T47D (cell line): Measurements from ENCODE around the gene MRRF.
"Not testable (repeated sequence)": the region's sequence is repeated elsewhere in the genome, so short reads cannot be mapped to it uniquely, and the experiment has no call there.

Experiments
- DNase-seq, 2 experiments: peaks; one replicate each; pipeline versions ENCODE4 v3.0.0 to v3.0.0-alpha.2; 2011 to 2012; ENCODE audit warnings: low read depth in 1 of 2, low spot score in 1 of 2
- JUND ChIP-seq: IDR thresholded peaks from 2 replicates; pipeline ENCODE4 v1.6.1; 2012; ENCODE audit warnings: low read depth
- in situ Hi-C: cut with HindIII; loops from 2 replicates; pipeline ENCODE4 v1.10.0; 2016; ENCODE audit warnings: low sequenced_read_pairs, low pct_unique_long_range_greater_than_20kb

Gene MRRF

DNA sequence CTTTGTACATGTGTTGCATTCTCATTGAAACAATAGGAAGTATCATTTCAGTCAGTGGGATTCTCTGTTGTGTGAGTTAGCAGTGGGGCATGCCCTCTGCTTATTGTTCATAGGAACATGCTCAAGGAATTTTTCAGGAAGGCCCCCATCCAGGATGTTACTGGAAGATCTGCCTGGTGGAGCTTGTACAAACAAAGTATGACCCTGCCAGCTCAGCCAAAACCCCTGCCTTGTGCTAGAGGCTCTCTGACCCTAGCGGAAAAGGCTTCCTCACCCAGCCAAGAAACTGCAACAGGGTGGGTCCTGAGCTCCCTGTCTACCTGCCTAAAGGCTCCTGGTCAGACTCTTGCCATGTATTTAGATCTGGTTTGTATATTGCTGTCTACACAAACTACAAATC lies 43.2 kb downstream of the MRRF start:
- in situ Hi-C loops = no loop called here
- DNase-seq = no peak
- TF ChIP-seq JUND = no peak

DNA sequence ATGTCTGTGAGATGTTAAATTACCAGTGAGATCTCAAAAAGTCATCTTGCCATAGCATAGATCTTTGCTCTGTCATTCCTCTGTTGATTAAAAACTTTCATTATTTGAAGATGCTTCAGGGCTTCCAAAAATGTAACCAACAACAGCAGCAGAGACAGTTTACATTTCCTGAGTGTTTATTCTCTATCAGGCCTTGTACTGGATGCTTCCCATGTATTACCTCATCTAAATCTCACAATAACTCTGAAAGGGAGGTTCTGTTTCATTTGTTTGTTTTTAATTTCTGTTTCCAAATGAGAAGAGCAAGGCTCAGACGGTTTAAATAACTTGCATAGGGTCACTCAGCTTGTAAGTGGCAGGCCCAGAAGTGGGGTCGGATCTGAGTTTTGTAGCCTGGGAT lies 45.2 kb downstream of the MRRF start:
- DNase-seq = no peak
- in situ Hi-C loops = no loop called here
- TF ChIP-seq JUND = no peak

- in situ Hi-C loops = no loop called here
- DNase-seq = no peak
- TF ChIP-seq JUND = no peak
Measured at GRCh38 chr9:122314165-122314564, 49.5 kb downstream of the MRRF start.

DNA sequence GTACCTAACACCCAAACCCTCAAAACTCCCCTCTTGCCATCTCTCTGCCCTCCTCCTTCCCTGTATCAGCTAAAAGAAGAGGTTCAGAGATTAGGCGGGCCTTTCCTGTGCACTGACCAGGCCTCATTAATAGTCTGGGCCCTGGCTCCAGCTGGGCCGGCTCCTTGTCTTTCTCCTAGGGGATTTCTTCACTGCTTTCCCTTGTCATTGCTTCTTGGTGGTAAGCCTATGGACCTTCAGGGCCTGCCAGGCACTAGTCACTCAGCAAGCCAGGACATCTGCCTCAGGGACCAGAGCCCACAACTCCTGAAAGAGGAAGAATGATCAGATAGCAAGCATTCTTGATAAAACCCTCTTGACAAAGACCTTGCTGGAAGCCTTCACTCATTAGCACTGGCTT lies 50.9 kb downstream of the MRRF start:
- no peak for TF ChIP-seq JUND
- DNase-seq = no peak
- in situ Hi-C loops = no loop called here

DNA sequence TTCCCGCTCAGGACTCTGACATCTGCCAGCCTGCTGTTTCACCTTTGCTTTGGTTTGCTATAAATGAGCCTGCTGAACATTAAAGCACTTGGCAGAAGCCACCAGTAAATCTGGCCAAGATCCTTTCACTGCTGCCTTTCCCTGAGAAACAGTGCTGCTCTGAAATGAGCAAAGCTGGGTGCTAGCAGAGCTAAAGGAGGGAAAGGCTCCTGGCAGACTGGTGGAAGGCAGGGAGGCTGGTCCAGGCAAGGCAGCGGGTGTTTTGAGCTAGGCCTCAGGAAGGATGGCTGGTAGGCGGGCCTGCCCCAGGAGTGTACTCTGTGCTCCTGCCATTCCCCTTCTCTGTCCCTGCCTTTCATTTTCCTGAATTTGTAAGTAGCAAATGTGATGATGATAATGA lies 53.6 kb downstream of the MRRF start:
- in situ Hi-C loops = no loop called here
- DNase-seq = no peak
- no peak for TF ChIP-seq JUND

DNA sequence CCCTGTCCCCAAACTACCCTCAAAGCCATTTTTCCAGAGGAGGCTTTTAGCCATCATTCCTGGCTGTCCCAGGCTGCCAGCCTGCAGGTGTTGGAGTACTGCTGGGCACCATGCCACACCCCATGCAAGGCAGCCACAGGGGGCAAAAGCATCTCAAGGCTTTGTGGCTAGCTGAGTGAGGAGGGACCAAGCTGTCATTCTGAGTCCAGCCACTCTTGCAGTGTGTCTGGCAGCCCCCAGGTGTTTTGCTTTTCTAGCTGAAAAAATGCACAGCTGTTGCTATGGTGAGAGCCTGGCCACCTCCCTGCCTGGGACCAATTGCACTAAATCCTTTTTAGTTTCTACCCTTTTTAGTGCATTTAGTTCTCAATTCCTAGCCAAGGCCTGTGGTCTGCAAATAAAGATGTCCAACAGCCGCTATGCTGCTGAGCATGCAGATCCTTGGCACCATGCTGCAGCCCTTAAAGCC lies 55.8 kb downstream of the MRRF start:
- DNase-seq = no peak
- TF ChIP-seq JUND = no peak
- in situ Hi-C loops = no loop called here

GRCh38 chr9:122322553-122322952 lies 57.9 kb downstream of the MRRF start:
- DNase-seq = no peak
- in situ Hi-C loops = no loop called here
- TF ChIP-seq JUND = no peak

DNA sequence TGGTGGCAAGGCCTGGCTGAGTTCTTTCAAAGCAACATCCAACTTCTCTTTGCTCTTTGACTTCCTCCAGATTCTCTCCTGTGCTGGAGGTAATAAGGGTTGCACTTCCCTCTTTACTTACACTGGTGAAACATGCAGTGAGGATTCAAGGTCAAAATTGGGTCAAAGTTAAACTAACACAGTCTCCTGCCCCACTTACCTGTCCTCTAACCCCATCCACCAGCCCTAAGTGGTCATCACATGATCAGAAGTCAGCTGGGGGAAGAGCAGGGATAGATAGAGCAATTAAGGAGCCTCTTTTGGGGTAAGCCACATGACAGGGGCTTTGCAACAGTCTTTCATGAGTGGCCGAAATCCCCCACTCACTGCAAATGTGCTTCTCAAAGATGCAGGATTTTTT lies 60.0 kb downstream of the MRRF start:
- in situ Hi-C loops, DNase-seq: not testable (repeated sequence)

DNA sequence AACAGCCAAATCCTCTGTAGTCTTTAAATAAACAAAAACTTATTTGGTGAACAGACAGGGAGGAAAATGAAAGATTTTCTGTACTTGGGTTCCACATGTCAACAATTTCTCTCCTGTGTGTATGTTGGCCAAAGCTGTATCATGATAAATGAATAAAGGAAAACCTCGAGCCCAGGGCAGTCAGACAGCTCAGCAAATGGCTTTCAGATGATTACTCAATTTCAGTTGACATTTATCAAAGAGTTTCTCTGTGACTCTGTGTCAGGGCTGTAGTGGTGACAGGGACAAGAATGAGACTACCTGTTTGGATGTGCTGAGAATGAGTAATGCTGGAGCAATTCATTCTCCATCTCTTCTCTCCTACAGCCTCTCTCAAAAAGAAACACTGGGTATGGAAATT lies 60.4 kb downstream of the MRRF start:
- in situ Hi-C loops = no loop called here
- TF ChIP-seq JUND = no peak
- DNase-seq = no peak

GRCh38 chr9:122327175-122327574 lies 62.5 kb downstream of the MRRF start:
- no peak for TF ChIP-seq JUND
- in situ Hi-C loops = no loop called here
- DNase-seq = no peak

- TF ChIP-seq JUND = no peak
- in situ Hi-C loops = no loop called here
- no peak for DNase-seq
Measured at GRCh38 chr9:122329597-122329996, 64.9 kb downstream of the MRRF start.

- DNase-seq, in situ Hi-C loops: not testable (repeated sequence)
Measured at GRCh38 chr9:122330466-122330865, 65.8 kb downstream of the MRRF start.

GRCh38 chr9:122331523-122331927 lies 66.8 kb downstream of the MRRF start:
- TF ChIP-seq JUND = no peak
- in situ Hi-C loops = no loop called here
- DNase-seq = no peak

DNA sequence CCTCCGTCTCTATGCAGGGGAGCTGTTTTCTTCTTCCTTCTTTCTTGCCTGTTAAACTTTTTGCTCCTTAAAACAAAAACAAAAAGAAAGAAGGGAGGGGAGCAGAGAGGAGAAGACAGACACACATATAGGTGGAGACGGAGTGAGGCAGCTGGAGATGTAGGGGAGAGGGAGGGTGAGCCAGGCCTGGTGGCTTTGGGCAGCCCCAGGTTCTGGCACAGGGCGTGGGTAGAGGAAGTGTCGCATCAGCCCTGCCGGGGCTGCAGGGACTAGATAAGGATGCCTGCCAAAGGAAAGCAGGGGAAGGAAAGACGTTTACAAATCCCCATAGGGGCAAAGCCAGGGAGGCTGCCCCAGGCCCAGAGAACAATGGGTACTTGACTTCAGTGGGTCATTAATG lies 67.4 kb downstream of the MRRF start:
- in situ Hi-C loops = no loop called here
- TF ChIP-seq JUND = no peak
- no peak for DNase-seq

DNA sequence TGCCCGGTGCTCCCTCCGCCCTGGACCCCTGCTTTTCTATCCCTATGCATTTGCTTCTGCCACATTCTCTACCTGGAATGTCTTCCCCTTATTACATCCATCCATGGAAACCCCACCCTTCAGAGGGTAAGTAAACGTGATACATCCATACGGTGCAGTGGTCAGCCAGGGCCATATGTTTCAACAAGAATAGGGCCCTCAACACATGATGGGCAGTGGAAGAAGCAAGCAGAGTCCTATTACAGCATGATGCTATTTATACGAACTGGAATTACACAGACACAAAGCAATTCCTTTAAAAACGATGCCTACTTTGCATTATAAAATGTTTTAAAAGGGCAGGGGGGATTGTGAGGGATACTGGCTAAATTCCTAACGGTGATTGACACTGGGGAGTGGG lies 68.0 kb downstream of the MRRF start:
- in situ Hi-C loops = no loop called here
- no peak for TF ChIP-seq JUND
- DNase-seq = no peak
